Upper lobe of right lung (tissue), 1 donor: Measurements from ENCODE around the gene PTPN2. TPM values are rescaled to one million over a fixed set of nuclear protein-coding genes. Genes with fewer than 3 reads are reported as not detected.

Source experiments
- ATAC-seq: fragments of 200-7000 bp; cut with Tn5 transposase; one replicate; pipeline ENCODE4 v1.9.1; 2020; ENCODE audit warnings: mild to moderate bottlenecking, moderate library complexity
- DNase-seq: peaks from one replicate; pipeline ENCODE4 v3.0.0-alpha.2; 2020
- H3K27ac ChIP-seq: fragments of 200-600 bp; one replicate; pipeline ENCODE4 v1.8.0; 2022
- H3K27me3 ChIP-seq: fragments of 200-600 bp; one replicate; pipeline ENCODE4 v1.8.0; 2022; ENCODE audit warnings: mild to moderate bottlenecking
- H3K36me3 ChIP-seq: fragments of 200-600 bp; one replicate; pipeline ENCODE4 v1.8.0; 2022
- H3K4me1 ChIP-seq: fragments of 200-600 bp; one replicate; pipeline ENCODE4 v1.8.0; 2022
- H3K4me3 ChIP-seq: fragments of 200-600 bp; one replicate; pipeline ENCODE4 v1.8.0; 2022; ENCODE audit warnings: mild to moderate bottlenecking
- H3K9me3 ChIP-seq: fragments of 200-600 bp; one replicate; pipeline ENCODE4 v1.8.0; 2022
- intact Hi-C: fragments of 100-400 bp; cut with DNase I; formaldehyde crosslinking; loops from one replicate; pipeline ENCODE4 v1.11.0; 2022
- total RNA-seq: library from RNA; stranded (reverse); fragmentation: NEBNext Ultra II Directional; extraction: Animal tissue kit (Norgen Biotek cat#: 25700); gene quantifications from one replicate; pipeline ENCODE4 v1.2.1, GENCODE V29; 2021
- TF ChIP-seq, protein P1 (sequence below): fragments of 200-600 bp; IDR thresholded peaks from one replicate; pipeline ENCODE4 v1.8.0; 2022; ENCODE audit warnings: antibody characterized with exemption
- donor health status: DM: no; HTN: yes; CAD: no; lungs with severe emphysema.

The PTPN2 gene
- total RNA-seq, 1 donor from 2014 or later, result 53.9 TPM

DNA sequence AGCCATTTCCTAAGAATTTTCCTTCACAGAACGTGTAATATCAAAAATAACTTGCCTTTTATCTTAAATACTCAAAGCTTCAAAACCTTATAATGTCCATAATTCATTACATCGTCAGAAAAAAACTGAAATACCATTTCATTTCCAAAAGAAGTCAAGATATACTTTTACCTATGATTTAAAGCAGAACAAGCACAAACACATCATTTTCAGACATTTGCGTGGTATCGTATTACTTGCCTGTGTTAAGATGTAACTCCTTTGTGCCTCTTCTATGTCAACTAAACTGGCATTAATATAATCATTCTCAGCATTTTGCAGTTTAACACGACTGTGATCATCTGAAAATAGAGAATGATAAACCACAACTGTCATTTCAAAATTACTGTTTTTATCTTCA is 47.5 kb downstream of the PTPN2 start:
- no peaks in the 10 kb centered on the region for H3K36me3 ChIP-seq
- H3K4me3 ChIP-seq, result no peak overlapping the region
- H3K4me1 ChIP-seq, result peaks cover 36% of the 10 kb centered on the region
- no peak for DNase-seq
- no peaks in the 10 kb centered on the region for H3K9me3 ChIP-seq
- no peak for ATAC-seq
- no peaks in the 10 kb centered on the region for H3K27me3 ChIP-seq
- TF ChIP-seq, protein P1, sequence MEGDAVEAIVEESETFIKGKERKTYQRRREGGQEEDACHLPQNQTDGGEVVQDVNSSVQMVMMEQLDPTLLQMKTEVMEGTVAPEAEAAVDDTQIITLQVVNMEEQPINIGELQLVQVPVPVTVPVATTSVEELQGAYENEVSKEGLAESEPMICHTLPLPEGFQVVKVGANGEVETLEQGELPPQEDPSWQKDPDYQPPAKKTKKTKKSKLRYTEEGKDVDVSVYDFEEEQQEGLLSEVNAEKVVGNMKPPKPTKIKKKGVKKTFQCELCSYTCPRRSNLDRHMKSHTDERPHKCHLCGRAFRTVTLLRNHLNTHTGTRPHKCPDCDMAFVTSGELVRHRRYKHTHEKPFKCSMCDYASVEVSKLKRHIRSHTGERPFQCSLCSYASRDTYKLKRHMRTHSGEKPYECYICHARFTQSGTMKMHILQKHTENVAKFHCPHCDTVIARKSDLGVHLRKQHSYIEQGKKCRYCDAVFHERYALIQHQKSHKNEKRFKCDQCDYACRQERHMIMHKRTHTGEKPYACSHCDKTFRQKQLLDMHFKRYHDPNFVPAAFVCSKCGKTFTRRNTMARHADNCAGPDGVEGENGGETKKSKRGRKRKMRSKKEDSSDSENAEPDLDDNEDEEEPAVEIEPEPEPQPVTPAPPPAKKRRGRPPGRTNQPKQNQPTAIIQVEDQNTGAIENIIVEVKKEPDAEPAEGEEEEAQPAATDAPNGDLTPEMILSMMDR, result no peak
- no peak overlapping the region for H3K27ac ChIP-seq
- intact Hi-C loops, result no loop called here

DNA sequence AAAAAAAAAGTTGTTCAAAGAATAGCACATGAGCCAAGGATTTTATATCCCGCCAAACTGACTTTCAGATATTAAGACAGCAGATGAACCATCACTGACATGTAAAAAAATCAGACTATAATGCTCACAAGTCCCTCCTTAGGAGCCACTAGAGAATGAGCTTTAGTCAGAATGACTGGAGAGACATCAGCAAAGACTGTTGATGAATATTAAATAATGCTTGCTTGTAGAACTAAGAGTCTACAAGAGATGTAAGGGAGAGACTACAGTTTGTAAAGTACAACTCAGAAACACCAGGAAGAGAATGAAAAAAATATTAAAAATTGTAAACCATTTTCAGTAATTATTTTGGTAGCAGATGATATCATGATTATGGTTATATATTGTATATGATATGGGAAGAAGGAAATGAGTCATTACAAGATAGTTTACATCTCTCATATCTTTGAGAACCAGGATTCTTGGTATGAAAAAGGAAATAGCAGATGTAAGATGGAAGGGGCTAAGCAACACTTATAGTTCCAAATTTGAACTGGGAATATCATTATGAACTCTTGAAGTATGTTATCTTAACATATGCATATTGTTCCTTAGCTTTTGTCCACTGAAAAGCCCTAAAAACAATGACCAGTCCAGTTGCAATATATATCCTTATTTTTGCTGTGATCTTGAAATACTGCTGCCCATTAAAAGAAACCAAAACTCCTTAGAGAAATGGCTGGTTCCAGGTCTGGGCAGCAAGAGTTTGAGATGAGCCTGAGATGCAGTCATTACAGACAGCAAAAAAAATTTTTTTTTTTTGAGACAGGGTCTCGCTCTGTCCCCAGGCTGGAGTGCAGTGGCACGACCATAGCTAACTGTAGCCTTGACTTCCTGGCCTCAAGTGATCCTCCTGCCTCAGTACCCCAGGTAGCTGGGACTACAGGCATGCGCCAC is 55.7 kb downstream of the PTPN2 start:
- TF ChIP-seq, protein P1, result no peak
- Histone ChIP-seq H3K27me3 (no peaks in the 10 kb centered on the region), H3K27ac (no peak overlapping the region), H3K9me3 (peaks cover 11% of the 10 kb centered on the region), H3K4me3 (no peak overlapping the region), H3K36me3 (peaks cover 32% of the 10 kb centered on the region), H3K4me1 (no peaks in the 10 kb centered on the region)
- intact Hi-C loops, result loop anchor here (10.0 kb wide), 1 partner anchor 56 kb away; the partner anchor contains the start of gene PTPN2
- no peak for ATAC-seq
- DNase-seq, result no peak

DNA sequence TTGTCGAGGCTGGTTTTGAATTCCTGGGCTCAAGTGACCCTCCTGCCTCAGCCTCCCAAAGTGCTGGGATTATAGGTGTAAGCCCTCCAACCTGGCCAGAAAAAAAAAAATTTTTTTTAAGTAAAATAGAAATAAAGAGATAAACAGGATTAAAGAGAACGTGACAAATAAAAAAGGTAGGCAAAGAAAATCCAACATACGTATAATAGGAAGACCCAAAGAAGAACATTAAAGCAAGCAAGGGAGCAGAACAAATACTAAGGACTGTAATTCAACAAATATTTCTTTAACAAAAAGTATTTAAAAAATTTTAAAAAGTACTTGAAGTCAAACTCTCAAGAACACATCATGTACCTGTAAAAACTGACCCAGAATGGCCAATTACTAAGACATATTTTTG is 56.4 kb downstream of the PTPN2 start:
- DNase-seq (no peak), ATAC-seq (no peak)
- Histone ChIP-seq H3K9me3 (peaks cover 11% of the 10 kb centered on the region), H3K4me1 (no peaks in the 10 kb centered on the region), H3K4me3 (no peak overlapping the region), H3K27ac (no peak overlapping the region), H3K27me3 (no peaks in the 10 kb centered on the region), H3K36me3 (peaks cover 38% of the 10 kb centered on the region)
- TF ChIP-seq, protein P1, result no peak
- intact Hi-C loops, result loop anchor here (10.0 kb wide), 1 partner anchor 57 kb away; the partner anchor contains the start of gene PTPN2

DNA sequence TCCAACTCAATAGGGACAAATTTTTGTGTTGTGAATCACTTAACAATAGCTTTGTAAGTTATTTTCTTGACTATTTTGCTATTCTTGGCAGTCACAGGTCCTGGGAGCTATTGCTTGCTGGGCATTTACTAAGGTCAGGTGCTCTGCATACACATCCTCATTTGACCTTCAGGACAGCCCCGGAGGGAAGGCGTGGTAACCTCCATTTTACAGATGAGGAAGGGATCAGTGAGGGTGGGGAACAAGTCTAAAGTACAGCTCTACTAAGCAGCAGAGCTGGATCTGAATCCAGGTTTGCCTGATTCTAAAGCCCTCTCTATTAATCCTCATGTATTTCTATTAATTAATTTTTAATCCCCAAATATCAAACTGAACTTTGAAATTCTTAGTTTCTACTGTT is 58.8 kb downstream of the PTPN2 start:
- DNase-seq, result no peak
- no peak for ATAC-seq
- Histone ChIP-seq H3K36me3 (peaks cover 46% of the 10 kb centered on the region), H3K4me3 (no peak overlapping the region), H3K27me3 (no peaks in the 10 kb centered on the region), H3K4me1 (no peaks in the 10 kb centered on the region), H3K9me3 (peaks cover 11% of the 10 kb centered on the region), H3K27ac (no peak overlapping the region)
- TF ChIP-seq, protein P1, result no peak
- intact Hi-C loops, result loop anchor here (10.0 kb wide), 1 partner anchor 60 kb away; the partner anchor contains the start of gene PTPN2

DNA sequence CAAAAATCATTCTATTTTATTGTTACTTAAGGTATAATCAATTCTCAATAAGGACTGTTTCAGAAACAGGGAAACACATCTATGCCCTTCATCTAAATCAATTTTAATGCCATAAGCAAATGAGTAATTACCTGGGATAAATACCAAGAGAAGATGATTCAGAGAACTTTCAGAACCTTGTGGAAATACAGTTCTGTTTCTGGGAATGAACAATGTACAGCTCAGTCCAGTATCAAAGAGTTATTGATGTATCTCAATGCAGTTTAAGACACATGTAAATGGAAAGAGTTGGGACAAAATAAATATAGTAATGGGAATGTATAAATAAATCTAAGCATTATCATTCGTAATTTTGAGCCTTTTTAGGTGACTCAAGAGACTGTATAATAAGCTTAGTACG is 60.1 kb downstream of the PTPN2 start:
- H3K4me3 ChIP-seq, result no peak overlapping the region
- H3K36me3 ChIP-seq, result peaks cover 47% of the 10 kb centered on the region
- H3K27me3 ChIP-seq, result no peaks in the 10 kb centered on the region
- ATAC-seq (no peak), DNase-seq (no peak)
- intact Hi-C loops, result loop anchor here (10.0 kb wide), 1 partner anchor 61 kb away; the partner anchor contains the start of gene PTPN2
- TF ChIP-seq, protein P1, result no peak
- no peaks in the 10 kb centered on the region for H3K4me1 ChIP-seq
- no peak overlapping the region for H3K27ac ChIP-seq
- H3K9me3 ChIP-seq, result peaks cover 11% of the 10 kb centered on the region
